Measurements from ENCODE around the gene CHKB. TPM values are rescaled to one million over a fixed set of nuclear protein-coding genes. Genes with fewer than 3 reads are reported as not detected.

The CHKB gene
- total RNA-seq, 1 donor from 2014 or later = 147 TPM

GRCh38 chr22:50585238-50585637, 2.6 kb upstream of the CHKB start:
- peaks cover 10% of the 10 kb centered on the region for H3K9me3 Mint-ChIP-seq (ENCODE audit: unreplicated experiment)
- DNase-seq = no peak
- peaks cover 8% of the 10 kb centered on the region for H3K4me1 Mint-ChIP-seq (ENCODE audit: low read depth, unreplicated experiment)
- H3K27ac Mint-ChIP-seq (ENCODE audit: unreplicated experiment) = no peak overlapping the region
- TF ChIP-seq CTCF (IDR thresholded peaks at IDR 0.05; ENCODE audit: partially characterized antibody, unreplicated experiment) = no peak
- H3K36me3 Mint-ChIP-seq (ENCODE audit: unreplicated experiment) = peaks cover 6% of the 10 kb centered on the region
- peaks cover 17% of the 10 kb centered on the region for H3K27me3 Mint-ChIP-seq (ENCODE audit: unreplicated experiment)
- H3K4me3 Mint-ChIP-seq (ENCODE audit: unreplicated experiment) = no peak overlapping the region

GRCh38 chr22:50584106-50585096, 1.8 kb upstream of the CHKB start:
- Mint-ChIP-seq H3K27ac (ENCODE audit: unreplicated experiment) (no peak overlapping the region), H3K27me3 (ENCODE audit: unreplicated experiment) (peaks cover 17% of the 10 kb centered on the region), H3K36me3 (ENCODE audit: unreplicated experiment) (peaks cover 6% of the 10 kb centered on the region)

GRCh38 chr22:50583294-50583861, 729 bp upstream of the CHKB start:
- DNase-seq = no peak
- Mint-ChIP-seq H3K27ac (ENCODE audit: unreplicated experiment) (peak overlapping the region; percentile 72), H3K27me3 (ENCODE audit: unreplicated experiment) (peaks cover 15% of the 10 kb centered on the region), H3K4me3 (ENCODE audit: unreplicated experiment) (peak overlapping the region; percentile 98), H3K36me3 (ENCODE audit: unreplicated experiment) (no peaks in the 10 kb centered on the region), H3K4me1 (ENCODE audit: low read depth, unreplicated experiment) (peaks cover 17% of the 10 kb centered on the region), H3K9me3 (ENCODE audit: unreplicated experiment) (peaks cover 10% of the 10 kb centered on the region)
- no peak for TF ChIP-seq CTCF (IDR thresholded peaks at IDR 0.05; ENCODE audit: partially characterized antibody, unreplicated experiment)

More at GRCh38 chr22:50584106-50585096, 1.8 kb upstream of the CHKB start:
- peaks cover 10% of the 10 kb centered on the region for H3K9me3 Mint-ChIP-seq (ENCODE audit: unreplicated experiment)
- H3K4me3 Mint-ChIP-seq (ENCODE audit: unreplicated experiment) = peak overlapping the region; percentile 98
- no peak for TF ChIP-seq CTCF (IDR thresholded peaks at IDR 0.05; ENCODE audit: partially characterized antibody, unreplicated experiment)
- no peak for DNase-seq
- peaks cover 15% of the 10 kb centered on the region for H3K4me1 Mint-ChIP-seq (ENCODE audit: low read depth, unreplicated experiment)

GRCh38 chr22:50581950-50582492, 628 bp downstream of the CHKB start:
- peaks cover 8% of the 10 kb centered on the region for H3K27me3 Mint-ChIP-seq (ENCODE audit: unreplicated experiment)
- no peak for DNase-seq
- H3K4me3 Mint-ChIP-seq (ENCODE audit: unreplicated experiment) = peak overlapping the region; percentile 87
- peaks cover 10% of the 10 kb centered on the region for H3K9me3 Mint-ChIP-seq (ENCODE audit: unreplicated experiment)
- H3K36me3 Mint-ChIP-seq (ENCODE audit: unreplicated experiment) = no peaks in the 10 kb centered on the region
- peaks cover 17% of the 10 kb centered on the region for H3K4me1 Mint-ChIP-seq (ENCODE audit: low read depth, unreplicated experiment)
- TF ChIP-seq CTCF (IDR thresholded peaks at IDR 0.05; ENCODE audit: partially characterized antibody, unreplicated experiment) = no peak
- H3K27ac Mint-ChIP-seq (ENCODE audit: unreplicated experiment) = peak overlapping the region; percentile 87

Data from glutamatergic neuron (in vitro differentiated cells).